H1 (cell line): ENCODE results near the gene MSH4.

ENCODE experiments used
- EZH2 ChIP-seq: fragments of 200-600 bp; sonication (generic); IDR thresholded peaks from 2 replicates; pipeline ENCODE4 v1.7.1; 2012; ENCODE audit warnings: low read depth, mild to moderate bottlenecking, moderate library complexity, low read length, inconsistent platforms; ENCODE audit not compliant: severe bottlenecking
- GABPA ChIP-seq: IDR thresholded peaks from 2 replicates; pipeline ENCODE4 v1.6.1; 2011; ENCODE audit warnings: mild to moderate bottlenecking, low read length, moderate library complexity, borderline replicate concordance; ENCODE audit not compliant: insufficient read depth
- YY1 ChIP-seq: IDR thresholded peaks from 2 replicates; pipeline ENCODE4 v1.6.1; 2011; ENCODE audit warnings: low read depth, mild to moderate bottlenecking, low read length

DNA sequence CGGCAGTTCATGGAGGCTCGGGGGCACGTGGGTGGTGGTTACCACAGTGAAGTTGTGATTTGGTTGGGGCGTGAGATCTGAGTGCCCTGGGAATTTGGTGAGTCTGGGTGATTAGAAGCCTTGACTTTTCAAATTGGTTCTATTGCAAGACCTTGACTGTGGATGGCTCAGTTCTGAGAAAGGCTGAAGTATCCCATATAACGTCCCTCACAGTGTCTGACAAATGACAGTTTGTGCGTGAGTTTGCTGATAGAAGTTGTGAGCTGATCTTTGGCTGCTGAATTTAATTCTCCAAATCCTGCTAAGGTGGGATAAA lies 549 bp downstream of the MSH4 start:
- TF ChIP-seq YY1 (no peak), GABPA (no peak), EZH2 (no peak)
